Measurements from ENCODE around the gene RAD52.
"Not testable (repeated sequence)": the region's sequence is repeated elsewhere in the genome, so short reads cannot be mapped to it uniquely, and the experiment has no call there.

RAD52 gene

DNA sequence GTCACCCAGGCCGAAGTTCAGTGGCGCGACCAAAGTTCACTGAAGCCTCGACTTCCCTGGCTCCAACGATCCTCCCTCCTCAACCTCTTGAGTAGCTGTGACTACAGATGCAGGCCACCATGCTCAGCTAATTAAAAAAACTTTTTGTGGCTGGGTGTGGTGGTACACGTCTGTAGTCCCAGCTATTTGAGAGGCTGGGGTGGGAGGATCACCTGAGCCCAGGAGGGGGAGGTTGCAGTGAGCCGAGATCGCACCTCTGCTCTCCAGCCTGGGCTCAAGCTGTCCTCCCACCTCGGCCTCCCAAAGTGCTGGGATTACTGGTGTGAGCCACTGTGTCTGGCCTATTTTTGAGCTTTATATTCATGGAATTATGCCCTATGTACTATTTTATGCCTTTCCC lies 18.1 kb upstream of the RAD52 start:
- no peak for DNase-seq (ENCODE audit: low read depth)

DNA sequence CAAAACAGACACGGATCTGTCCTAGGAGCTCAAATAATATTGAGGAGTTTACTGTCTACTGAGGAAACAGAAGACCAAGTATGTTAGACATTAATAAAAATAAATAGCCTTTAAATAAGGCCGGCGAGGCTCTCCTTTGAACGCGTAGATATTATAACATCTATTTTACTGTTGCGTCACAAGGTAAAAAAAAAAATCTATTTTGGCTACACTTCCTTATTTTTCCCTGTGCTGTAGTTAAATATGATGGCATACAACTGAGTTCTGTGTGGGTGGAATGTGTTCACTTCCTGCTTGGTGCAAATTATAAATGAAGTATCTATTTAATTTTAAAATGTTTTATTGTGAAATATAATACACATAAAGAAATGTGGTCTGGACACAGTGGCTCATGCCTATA lies 17.2 kb upstream of the RAD52 start:
- DNase-seq (ENCODE audit: low read depth) = no peak

DNA sequence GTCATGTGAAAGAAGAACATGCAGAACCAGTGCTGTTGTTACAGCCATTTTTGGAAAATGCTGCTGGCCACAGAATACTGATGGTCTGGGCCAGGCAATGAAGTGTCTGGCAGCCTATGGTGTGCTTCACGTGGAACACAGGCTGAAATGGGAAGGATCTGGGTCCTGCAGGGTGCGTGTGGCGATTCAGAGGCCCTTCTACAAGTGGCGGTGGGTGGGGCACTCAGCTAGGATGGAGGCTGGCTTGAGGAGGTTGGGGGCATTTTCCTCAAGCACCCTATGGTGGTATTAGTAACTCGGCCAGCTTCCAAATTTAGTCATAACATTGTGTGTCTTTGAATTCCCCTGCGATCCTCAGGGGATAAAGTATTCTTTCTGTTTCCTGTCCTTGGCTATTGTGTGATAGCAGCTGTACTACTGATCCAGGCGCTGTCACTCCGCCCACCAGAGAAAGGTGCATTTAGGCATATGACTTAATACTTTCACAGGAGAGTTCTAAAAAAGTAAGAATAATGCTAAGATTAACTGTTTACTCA lies 9.2 kb upstream of the RAD52 start:
- no peak for DNase-seq (ENCODE audit: low read depth)

DNA sequence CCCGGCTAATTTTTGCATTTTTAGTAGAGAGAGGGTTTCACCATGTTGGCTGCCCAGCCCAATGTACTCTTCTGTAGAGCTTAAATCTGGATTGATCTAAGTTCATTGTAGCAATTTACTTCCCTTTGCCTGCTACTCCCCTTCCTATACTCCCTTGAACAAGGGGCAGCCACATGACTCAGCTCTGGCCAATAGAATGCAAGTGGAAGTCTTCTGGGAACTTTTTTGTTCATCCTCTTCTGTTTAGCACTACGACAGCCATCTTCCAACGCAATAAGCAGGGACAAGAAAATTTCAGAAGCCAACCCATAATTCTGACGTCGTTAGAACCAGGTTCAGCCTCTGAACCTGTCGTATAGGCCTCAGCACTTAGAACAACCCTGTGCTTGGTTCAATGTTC lies 6.4 kb upstream of the RAD52 start:
- no peak for DNase-seq (ENCODE audit: low read depth)

DNA sequence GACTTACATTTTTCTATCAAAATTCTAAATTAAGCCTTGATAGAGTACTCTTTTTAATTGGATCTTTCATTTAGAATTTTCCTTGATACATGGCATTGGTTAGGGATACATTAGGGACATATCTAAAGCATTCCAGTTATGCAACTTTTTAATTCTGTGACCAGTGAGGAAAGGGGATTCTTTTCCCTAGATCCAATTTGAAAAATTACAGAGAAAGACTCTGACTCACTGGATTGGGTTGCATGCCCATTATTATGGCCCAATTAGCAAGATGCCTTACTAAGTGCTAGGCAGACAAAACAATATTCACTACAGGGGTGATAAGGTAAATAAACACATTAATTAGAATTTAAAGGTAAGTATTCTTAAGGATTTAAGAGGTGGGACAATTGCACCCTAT lies 5.2 kb upstream of the RAD52 start:
- no peak for DNase-seq (ENCODE audit: low read depth)

DNA sequence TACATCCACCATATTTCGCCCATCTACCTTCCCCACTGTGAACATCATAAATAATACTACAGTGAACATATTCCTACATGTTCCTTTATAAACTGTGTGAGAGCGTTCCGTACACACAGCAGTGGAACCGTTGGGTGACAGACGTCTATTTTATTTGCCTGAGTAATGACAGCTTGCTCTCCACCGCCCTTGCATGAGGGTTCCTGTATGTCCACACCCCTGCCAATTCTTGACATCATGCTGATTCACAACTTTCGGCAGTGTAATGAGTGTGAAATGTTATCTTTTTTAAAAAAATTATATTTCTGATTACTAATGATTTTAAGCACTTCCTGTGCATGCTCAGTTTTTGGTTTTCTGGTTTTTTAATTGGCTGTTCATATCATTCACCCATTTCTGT lies 4.3 kb upstream of the RAD52 start:
- DNase-seq (ENCODE audit: low read depth) = no peak

DNA sequence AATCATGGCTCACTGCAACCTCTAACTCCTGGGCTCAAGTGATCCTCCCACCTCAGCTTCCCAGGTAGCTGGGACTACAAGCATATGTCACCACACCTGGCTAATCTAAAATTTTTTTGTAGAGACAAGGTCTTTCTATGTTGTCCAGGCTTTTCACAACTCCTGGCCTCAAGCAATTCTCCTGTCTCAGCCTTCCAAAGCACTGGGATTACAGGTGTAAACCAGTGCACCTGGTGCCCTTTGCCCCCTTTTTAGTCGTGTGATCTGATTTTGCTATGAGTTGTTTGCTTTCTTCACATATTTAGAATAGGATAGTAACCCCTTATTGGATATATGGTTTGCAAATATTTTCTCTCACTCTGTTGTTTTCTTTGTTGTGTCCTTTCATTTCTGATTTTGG lies 1.7 kb upstream of the RAD52 start:
- DNase-seq (ENCODE audit: low read depth) = no peak

DNA sequence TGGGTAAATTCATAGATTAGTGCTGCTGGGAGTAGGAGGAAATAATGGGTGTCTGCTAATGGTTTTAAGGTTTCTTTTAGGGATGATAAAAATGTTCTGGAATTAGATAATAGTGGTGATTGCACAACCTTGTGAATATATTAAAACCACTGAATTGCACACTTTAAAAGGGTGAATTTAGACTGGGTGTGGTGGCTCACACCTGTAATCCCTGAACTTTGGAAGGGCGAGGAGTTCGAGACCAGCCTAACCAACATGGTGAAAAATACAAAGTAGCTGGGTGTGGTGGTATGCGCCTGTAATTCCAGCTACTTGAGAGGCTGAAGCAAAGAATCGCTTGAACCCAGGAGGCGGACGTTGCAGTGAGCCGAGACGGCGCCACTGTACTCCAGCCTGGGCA lies 1.3 kb downstream of the RAD52 start:
- DNase-seq (ENCODE audit: low read depth) = no peak

DNA sequence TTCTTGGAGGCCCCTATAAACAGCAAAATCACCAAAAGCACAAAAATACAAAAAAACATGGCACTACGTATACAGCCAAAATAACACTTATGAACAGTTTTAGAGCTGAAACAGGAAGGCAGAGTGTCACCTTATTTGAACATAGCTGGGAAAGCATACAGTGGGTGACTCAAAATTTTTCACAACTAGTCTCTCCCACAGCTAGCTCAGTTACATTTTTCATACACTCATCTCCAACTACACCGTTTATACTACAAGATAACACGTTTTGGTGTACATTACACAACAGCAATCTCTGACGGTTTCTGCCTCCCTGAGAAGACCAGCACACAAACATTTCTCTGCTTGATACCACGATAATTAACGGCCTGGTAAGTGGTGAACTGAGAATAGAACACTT lies 2.9 kb downstream of the RAD52 start:
- DNase-seq (ENCODE audit: low read depth) = no peak

DNA sequence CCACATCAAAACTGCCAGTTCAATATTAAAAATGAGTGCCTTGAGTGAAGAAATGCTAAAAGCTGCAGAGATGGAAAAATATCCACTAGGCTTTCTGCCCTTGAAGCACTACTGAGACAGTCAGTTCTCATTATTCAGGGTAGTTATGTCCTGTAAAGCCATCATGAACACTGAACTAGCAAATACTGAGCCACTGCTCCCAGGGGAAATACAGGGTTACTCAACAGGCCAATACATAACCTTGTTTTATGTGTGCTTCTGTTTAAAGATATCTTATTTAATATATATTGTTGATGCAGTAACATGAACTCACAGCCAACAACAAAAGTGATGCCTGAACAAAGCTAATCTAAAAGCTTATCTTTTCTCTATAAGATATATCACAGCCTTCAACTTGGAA lies 3.3 kb downstream of the RAD52 start:
- DNase-seq (ENCODE audit: low read depth) = no peak

DNA sequence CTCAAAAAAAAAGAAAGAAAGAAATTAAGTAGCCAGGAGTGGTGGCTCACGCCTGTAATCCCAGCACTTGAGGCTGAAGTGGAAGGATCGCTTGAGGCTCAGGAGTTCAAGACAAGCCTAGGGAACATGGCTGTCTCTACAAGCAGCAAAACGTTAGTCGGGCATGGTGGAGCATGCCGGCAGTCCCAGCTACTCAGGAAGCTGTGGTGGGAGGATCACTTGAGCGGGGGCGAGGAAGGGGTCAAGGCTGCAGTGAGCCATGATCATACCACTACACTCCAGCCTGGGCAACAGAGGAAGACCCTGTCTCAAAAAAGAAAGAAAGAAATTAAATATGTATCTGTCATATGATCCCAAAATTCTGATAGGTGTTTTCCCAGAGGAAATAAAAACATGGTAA lies 5.3 kb downstream of the RAD52 start:
- no peak for DNase-seq (ENCODE audit: low read depth)

DNA sequence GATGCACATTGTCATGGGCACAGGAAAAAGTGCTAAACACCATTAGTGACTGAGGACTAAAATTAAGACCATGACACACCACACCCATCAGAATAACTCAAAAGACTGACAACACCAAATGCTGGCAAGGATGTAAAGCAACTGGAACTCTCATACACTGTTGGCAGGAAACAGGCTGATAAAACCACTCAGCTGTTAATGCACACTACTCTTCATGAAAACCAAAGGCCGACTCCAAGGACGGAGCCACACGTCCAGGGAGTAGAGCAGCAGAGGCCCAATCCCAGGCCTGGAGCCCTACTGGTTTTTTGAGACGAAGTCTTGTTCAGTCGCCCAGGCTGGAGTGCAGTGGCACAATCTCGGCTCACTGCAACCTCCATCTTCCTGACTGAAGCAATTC lies 6.4 kb downstream of the RAD52 start:
- DNase-seq (ENCODE audit: low read depth) = no peak

DNA sequence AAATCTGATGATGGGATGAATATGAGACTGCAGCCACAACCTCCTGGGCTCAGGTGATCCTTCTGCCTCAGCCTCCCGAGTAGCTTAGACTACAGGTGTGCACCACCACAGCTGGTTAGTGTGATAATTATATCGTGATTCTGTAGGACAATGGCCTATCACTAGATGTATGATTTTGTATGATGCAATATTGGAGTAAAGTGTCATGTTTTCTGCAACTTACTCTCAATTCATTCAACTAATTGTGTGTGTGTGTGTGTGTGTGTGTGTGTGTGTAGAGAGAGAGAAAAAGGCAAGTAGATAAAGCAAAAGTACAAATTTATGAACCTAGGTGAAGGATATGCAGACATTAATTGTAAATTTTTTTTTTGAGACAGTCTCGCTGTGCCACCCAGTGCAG lies 10.7 kb downstream of the RAD52 start:
- no peak for DNase-seq (ENCODE audit: low read depth)

DNA sequence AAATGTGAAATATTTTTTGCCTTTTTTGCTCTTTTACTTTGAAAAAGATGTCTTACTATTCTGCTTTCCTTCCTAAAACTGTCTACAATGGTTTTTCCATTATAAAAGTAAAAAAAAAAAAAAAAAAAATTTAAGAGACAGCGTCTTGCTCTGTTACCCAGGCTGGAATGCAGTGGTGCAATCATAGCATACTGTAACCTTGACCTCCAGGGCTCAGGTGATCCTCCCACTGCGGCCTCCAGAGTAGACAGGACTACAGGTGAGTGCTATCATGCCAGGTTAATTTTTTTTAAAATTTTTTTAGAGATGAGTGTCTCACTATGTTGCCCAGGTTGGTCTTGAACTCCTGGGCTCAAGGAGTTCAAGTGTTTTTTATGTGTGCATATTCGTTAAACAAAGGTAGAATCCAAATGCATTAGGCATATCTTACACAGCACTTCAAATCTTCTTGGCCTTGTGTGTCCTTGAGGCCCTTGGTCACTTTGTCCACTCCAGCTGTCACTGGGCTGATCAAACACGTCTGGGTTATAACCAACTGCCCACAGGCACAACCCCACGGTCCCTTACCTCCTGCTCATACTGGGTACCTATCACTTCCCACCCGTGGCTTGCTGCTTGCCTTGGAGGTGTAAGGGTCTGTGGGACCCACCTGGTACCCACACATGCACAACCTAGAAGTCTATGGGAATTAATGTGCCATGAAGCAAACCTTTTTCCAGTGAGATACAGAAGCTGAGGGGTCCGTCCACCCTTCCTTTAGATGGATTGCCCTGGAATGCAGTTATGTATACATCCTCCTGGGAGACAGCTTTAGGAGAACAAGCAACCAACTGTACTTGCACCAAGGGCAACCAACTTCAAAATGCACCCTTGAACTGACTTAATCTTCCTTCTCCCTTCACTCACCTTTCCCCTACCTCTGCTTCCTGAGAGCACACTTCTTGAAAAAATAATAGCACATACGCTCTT lies 12.8 kb downstream of the RAD52 start:
- DNase-seq (ENCODE audit: low read depth) = no peak

DNA sequence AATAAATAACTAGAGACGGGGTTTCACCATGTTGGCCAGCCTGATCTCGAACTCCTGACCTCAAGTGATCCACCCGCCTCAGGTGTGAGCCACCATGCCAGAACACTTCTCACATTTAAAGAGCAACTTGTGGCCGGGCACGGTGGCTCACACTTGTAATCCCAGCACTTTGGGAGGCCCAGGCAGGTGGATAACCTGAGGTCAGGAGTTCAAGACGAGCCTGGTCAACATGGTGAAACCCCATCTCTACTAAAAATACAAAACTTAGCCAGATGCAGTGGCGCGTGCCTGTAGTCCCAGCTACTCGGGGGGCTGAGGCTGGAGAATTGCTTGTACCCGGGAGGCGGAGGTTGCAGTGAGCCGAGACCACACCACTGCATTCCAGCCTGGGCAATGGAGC lies 13.6 kb downstream of the RAD52 start:
- DNase-seq (ENCODE audit: low read depth) = not testable (repeated sequence)

DNA sequence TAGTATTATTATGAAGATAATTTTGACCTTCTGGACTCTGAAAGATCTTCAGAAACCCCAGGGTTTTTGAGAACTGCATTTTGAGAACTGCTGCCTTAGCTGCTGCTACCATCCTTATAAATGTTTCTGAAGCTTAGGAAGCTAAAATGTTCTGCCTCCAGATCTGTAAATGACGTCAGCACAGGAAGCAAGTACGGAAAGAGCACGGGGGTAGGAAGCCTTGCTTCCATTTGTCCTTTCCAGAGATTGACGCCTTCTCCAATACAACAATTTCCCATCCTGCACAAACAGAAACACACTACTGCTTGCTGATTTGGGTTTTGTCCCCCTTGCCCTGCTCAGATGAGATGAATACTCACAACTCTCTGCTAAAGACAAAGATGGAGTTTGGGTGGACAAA lies 17.9 kb downstream of the RAD52 start:
- DNase-seq (ENCODE audit: low read depth) = no peak

DNA sequence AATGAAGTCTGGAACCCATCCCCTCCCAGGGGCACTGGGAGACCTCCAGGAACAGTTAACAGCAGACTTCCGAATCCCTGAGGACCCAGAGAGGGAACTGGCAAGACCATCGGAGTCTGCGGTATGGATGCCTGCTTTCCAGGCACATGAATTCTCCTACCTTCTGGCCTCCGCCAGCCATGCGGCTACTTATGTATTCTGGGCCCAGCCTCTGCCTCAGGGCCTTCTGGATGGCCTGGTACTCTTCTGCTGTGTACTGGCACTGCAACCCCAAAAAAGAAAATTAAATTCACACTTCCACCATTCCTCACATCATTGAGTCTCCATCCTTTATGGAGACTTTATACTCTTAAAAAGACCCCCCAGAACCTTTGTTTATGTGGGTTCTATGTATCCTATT lies 18.4 kb downstream of the RAD52 start:
- no peak for DNase-seq (ENCODE audit: low read depth)

DNA sequence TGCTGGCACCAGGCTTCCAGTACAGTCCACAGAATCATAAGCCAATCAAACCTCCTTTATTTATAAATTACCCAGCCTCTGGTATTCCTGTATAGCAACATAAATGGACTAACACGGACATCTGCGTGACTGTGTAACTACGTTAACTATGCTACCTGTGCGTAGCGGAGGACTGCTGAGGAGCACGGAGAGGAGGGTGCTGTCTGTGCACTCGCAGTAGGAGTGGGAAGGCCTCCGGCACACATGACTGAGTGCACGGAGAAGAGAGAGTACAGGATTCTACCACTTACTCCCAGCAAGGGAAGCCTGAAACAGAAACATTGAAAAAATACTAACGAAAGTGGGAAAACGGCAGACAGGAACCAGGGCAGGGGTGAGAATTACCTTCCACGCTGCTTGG lies 22.9 kb downstream of the RAD52 start:
- no peak for DNase-seq (ENCODE audit: low read depth)

DNA sequence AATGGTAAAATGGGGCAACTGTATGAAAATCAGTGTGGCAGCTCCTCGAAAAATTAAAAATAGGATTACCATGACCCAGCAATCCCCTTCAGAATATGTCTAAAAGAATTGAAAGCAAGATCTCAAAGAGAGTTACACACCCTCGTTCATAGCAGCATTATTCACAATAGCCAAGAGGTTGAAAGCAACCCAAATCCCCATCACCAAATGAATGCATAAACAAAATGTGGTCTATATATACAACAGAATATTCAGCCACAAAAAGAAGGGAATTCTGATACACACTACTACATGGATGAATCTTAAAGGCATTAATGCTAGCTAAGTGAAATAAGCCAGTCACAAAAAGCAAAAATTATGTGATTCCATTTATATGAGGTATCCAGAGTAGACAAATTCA lies 27.2 kb downstream of the RAD52 start:
- no peak for DNase-seq (ENCODE audit: low read depth)

DNA sequence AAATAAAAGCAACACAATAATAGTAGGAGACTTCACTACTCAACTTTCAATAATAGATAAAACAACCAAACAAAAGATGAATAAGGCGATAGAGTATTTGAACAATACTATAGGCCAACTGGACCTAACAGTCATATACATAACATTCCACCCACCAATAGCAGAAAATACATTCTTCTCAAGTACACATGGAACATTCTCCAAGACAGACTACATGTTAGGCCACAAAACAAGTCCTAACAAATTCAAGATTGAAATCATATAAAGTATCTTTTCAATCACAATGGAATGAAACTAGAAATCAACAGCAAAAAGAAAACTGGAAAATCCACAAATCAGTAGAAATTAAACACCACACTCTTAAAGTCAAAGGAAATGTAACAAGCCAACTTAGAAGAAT lies 28.8 kb downstream of the RAD52 start:
- no peak for DNase-seq (ENCODE audit: low read depth)

DNA sequence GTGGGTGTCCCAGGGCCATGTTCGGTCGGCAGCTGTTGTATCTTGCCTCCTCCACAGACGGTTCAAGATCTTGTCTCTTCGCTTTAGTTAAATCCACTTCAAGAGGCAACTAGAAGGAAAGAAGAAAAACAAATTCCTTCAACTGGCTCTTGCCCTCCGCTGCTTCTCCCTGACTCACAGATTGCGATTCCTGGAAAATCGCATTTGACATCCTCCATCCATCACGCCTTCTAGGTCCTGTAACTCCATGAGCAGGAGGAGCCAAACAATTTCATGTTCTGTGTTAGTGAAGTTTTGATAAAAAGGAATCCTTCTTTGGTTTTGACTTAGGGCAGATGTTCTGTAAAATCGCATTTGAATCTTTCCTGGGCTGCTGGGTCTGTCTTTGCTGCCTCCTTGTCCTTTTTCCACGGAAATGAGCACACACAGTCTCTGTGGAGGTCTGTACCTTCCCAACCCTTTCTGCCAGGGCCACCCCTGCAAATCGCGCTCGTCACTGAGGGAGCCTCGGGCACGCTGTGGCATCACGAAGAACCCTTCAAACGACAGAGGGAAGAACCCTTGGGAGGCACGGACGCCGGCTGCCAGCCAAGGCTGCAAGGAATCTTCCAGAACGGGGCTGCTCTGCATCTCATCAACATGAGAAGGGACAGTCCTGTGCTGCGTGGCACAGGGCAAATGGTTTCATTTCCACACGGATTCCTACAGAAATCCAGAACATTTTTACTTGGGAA lies 32.6 kb downstream of the RAD52 start:
- DNase-seq (ENCODE audit: low read depth) = no peak

DNA sequence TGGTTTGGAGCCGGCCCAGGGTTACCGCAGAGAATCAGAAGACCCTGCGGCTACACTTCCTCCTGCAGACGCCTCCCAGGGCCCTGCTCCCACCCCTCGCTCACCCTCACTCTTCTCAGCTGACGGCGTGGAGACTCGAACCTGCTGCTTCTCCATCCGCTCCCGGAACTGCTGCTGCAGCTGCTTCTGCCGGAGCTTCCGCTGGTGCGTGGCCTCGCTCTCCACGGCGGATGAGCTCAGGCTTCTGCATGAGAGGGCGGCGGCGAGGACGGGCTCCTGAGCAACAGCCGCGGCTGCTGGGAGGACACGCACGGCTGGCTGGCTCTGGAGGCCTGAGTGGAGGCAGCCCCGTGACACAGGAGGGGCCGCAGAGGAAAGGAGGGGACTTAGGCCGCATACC lies 33.3 kb downstream of the RAD52 start:
- DNase-seq (ENCODE audit: low read depth) = no peak

DNA sequence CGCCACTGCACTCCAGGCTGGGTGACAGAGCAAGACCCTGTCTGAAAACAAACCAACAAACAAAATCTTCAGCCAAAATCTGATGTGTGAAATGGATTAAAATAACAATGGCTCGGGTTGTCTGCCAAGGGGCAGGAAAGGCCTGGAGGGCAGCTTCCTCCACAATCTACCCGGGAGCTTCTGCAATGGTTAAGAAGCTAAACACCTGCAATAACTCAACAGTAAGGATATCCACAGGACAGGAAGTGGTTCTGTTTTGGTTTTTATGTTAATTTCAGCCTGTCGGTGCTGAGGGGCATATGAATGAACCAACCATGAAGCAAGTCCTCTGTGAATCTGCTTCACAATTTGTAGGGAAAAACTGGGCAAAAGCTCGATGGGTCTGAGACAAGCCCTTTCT lies 34.4 kb downstream of the RAD52 start:
- no peak for DNase-seq (ENCODE audit: low read depth)

All from activated T-cell treated with anti-CD3 and anti-CD28 coated beads for 1 hour (primary cell).